Fibroblast of the aortic adventitia (primary cell): ENCODE results near the gene VTCN1. TPM values are rescaled to one million over a fixed set of nuclear protein-coding genes. Genes with fewer than 3 reads are reported as not detected.
"Not testable (repeated sequence)": the region's sequence is repeated elsewhere in the genome, so short reads cannot be mapped to it uniquely, and the experiment has no call there.

ENCODE experiments used
- DNase-seq: peaks from one replicate; pipeline ENCODE4 v3.0.0-alpha.2; 2010; ENCODE audit warnings: low read depth
- H3K4me3 ChIP-seq: 2 replicates; pipeline ENCODE4 v1.5.1; 2011; ENCODE audit warnings: low read depth, mild to moderate bottlenecking, control low read depth, low read length, moderate library complexity
- total RNA-seq: library from RNA; depleted of rRNA; stranded (reverse); fragments of >200 nt; gene quantifications from 2 replicates; pipeline ENCODE4 v1.2.3, GENCODE V29; 2012; ENCODE audit warnings: low replicate concordance
- TF ChIP-seq, protein P1 (sequence below): IDR thresholded peaks from 2 replicates; pipeline ENCODE4 v1.5.1; 2011; ENCODE audit warnings: mild to moderate bottlenecking, low read length, control low read depth, inconsistent platforms; ENCODE audit not compliant: insufficient read depth

VTCN1 gene
- total RNA-seq, 1 donor = not detected

DNA sequence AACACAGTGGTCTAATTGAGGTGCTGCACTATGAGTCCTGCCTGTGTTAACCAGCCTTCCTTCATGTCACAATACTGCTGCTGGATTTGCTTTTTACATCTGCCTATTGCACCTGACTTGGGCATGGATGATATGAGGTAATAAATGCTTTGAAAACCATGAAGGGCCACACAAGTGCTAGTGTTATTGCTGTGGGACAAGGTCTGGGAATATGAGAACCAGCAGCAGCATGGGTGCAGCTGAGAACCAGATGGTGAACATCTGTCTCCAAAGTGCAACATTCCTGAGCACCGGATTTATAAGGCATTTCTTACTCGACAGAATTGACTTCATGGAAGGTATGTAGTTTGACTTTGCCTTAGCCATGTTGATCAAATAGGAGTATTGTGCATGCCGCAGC, 105.7 kb downstream of the VTCN1 start:
- TF ChIP-seq, protein P1, sequence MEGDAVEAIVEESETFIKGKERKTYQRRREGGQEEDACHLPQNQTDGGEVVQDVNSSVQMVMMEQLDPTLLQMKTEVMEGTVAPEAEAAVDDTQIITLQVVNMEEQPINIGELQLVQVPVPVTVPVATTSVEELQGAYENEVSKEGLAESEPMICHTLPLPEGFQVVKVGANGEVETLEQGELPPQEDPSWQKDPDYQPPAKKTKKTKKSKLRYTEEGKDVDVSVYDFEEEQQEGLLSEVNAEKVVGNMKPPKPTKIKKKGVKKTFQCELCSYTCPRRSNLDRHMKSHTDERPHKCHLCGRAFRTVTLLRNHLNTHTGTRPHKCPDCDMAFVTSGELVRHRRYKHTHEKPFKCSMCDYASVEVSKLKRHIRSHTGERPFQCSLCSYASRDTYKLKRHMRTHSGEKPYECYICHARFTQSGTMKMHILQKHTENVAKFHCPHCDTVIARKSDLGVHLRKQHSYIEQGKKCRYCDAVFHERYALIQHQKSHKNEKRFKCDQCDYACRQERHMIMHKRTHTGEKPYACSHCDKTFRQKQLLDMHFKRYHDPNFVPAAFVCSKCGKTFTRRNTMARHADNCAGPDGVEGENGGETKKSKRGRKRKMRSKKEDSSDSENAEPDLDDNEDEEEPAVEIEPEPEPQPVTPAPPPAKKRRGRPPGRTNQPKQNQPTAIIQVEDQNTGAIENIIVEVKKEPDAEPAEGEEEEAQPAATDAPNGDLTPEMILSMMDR = no peak
- no peak for DNase-seq
- H3K4me3 ChIP-seq = no peak overlapping the region

DNA sequence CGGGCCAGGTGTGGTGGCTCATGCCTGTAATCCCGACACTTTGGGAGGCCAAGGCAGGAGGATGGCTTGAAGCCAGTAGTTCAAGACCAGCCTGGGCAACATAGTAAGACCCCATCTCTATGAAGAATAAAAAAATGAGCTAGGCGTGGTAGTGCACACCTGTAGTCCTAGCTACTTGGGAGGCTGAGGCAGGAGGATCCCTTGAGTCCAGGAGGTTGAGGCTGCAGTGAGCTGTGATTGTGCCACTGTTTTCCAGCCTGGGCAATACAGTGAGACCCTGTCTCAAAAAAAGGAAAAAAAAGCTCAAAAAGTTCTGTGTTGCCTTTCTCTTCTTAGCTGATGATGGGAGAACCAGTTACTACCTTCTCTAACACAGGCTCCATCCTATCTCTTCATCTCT, 108.9 kb downstream of the VTCN1 start:
- DNase-seq = not testable (repeated sequence)

DNA sequence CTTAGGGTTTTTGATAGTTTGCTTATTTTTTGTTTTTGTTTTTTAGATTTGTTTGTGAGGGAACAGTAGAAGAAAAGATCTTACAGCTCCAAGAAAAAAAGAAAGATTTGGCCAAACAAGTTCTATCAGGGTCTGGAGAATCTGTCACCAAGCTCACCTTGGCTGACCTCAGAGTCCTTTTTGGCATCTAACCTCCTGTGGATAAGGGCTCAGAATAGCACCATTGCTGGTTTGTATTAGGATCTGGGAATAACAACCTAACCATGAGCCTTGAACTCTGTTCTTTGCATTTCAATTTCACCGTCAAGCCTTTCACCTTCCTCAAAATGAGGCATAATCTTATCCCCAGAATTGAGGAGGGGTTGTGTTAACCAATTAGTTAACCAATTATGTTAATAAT, 109.4 kb downstream of the VTCN1 start:
- no peak overlapping the region for H3K4me3 ChIP-seq
- TF ChIP-seq, protein P1 = no peak
- no peak for DNase-seq

More for the DNA sequence above, 108.9 kb downstream of the VTCN1 start:
- H3K4me3 ChIP-seq = not testable (repeated sequence)

DNA sequence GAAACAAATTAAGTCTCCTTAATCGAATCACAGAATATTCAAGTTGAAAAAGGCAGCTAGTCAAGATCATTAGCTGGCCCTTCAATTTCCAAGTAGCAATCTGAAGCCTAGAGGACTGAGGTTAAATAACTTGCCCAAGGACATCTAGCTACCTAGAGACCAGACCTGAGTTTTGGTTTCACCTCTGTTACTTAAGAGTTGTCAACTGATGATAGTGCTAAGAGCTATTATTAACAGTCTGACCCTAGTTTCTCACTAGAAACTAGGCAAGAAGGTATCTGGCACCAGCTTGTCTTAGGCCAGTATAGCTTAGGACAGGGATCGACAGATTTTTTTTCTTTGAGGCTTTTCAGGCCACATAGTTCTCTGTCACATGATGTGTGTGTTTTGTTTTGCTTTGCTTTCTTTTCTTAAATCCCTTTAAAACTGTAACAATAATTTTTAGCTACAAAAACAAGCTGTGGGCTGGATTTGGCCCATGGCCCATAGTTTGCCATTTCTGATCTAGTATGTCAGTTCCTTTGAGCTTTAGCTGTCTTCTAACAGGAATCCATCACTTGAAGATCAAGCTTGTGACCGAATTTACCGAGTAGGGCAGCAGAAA, 112.3 kb downstream of the VTCN1 start:
- TF ChIP-seq, protein P1 = no peak
- no peak for DNase-seq
- H3K4me3 ChIP-seq = no peak overlapping the region

DNA sequence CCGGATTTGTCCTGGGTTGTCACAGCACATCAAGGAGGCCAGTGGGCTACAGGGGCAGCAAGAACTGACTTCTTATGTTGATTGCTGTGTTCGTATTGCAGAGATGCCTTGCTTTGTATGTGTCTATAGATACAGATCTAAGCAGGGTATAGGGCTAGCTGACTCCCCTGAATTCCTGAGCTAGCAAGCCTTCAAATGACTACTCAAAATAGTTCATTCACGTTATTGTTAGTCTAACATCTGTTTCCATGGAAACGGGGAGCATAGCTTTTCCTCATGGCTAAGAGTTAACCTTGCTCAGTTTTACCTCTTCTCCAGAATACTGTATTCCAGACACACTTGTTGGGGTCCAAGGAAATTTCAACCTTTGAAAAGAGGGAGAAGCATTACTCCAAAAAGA, 113.3 kb downstream of the VTCN1 start:
- H3K4me3 ChIP-seq = no peak overlapping the region
- TF ChIP-seq, protein P1 = no peak
- no peak for DNase-seq

DNA sequence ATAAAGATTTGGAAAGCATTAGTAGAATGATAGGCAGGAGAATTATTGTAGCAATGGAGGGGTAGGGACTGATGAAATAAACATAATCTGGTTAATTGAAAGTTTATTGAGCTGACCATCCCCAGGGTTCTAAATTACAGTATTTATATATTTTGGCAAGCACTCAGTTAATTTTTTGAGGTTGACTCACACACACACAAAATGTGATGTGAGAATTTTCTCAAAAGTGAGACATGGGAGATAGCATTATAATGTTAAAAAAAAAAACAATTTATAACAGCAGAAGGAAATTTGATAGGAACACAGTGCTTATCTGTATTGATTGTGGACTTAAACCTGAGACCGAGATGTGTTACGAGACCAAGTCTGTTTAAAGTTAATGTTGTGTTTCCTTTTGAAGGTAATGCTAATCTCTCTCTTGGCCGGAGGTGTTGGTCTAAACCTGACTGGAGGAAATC, 113.7 kb downstream of the VTCN1 start:
- H3K4me3 ChIP-seq = no peak overlapping the region
- DNase-seq = peak; percentile 54
- TF ChIP-seq, protein P1 = no peak

DNA sequence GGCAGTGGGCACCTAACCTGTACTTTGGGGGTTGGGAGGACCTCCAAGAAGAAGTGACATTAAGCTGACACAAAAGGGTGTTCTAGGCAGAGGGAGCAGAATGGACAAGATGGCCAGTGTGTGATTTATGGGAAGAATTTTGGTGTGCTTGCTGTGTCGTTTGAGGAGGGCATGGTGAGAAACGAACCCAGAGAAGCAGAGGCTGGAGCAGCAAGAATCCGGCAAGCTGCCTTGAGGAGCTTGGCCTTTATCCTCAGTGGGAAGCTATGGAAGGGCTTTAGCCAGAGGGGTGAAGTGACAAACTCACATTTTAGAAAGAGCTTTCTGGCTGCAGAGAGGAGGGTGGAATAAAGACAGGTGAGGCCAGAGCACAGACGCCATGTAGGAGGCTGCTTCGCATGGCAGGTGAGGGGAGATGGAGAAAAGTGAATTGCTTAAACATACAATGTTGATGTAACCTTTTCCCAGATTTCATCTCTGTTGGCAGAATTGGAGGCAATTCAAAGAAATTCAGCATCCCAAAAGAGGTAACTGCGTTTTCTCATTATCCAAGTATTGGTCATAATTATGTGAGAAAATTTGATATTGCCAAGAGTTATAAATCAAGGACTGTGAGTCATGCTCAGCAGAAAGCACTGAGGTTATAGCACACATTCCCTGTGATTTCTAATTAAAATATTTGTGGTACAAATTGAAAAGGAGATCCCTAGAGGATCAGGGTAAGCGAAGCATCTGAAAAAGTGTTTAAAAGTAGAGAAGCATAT, 115.7 kb downstream of the VTCN1 start:
- DNase-seq = peak; percentile 70
- TF ChIP-seq, protein P1 = no peak
- H3K4me3 ChIP-seq = no peak overlapping the region
